GM21423 (cell line): ENCODE results near the gene UBL4B.

Experiments used
- ATAC-seq: cut with Tn5 transposase; IDR thresholded peaks from one replicate; pipeline ENCODE4 v1.9.1; 2021; ENCODE audit warnings: mild to moderate bottlenecking, moderate library complexity; ENCODE audit not compliant: unreplicated experiment

Gene UBL4B

GRCh38 chr1:110084227-110085078 is 27.8 kb upstream of the UBL4B start:
- ATAC-seq, result no peak

- no peak for ATAC-seq
These were observed 26.6 kb upstream of the UBL4B start for GRCh38 chr1:110085671-110086070.

GRCh38 chr1:110086961-110087360 is 25.3 kb upstream of the UBL4B start:
- no peak for ATAC-seq

- ATAC-seq, result peak; percentile 47
These were observed 24.2 kb upstream of the UBL4B start for GRCh38 chr1:110087812-110088738.

GRCh38 chr1:110088739-110089316 is 23.4 kb upstream of the UBL4B start:
- no peak for ATAC-seq

GRCh38 chr1:110089561-110090275 is 22.5 kb upstream of the UBL4B start:
- no peak for ATAC-seq

- ATAC-seq, result no peak
These were observed 20.9 kb upstream of the UBL4B start for GRCh38 chr1:110091381-110091780.

GRCh38 chr1:110091791-110092190 is 20.5 kb upstream of the UBL4B start:
- no peak for ATAC-seq

GRCh38 chr1:110092991-110093390 is 19.3 kb upstream of the UBL4B start:
- no peak for ATAC-seq

- no peak for ATAC-seq
These were observed 17.1 kb upstream of the UBL4B start for GRCh38 chr1:110094931-110095654.

GRCh38 chr1:110097507-110098221 is 14.6 kb upstream of the UBL4B start:
- ATAC-seq, result no peak

- no peak for ATAC-seq
These were observed 13.8 kb upstream of the UBL4B start for GRCh38 chr1:110098222-110099026.

- ATAC-seq, result no peak
These were observed 11.9 kb upstream of the UBL4B start for GRCh38 chr1:110100335-110100734.

GRCh38 chr1:110102081-110102480 is 10.2 kb upstream of the UBL4B start:
- ATAC-seq, result no peak

- ATAC-seq, result peak; percentile 51
These were observed 6.0 kb upstream of the UBL4B start for GRCh38 chr1:110106013-110106941.

- no peak for ATAC-seq
These were observed 4.3 kb upstream of the UBL4B start for GRCh38 chr1:110107867-110108469.

- no peak for ATAC-seq
These were observed 1.2 kb upstream of the UBL4B start for GRCh38 chr1:110111081-110111480.
